Activated CD8-positive, alpha-beta memory T cell treated with anti-CD3 and anti-CD28 coated beads, Interleukin-2, amount 50 U/mL, for 24 hours (primary cell): ENCODE data around the gene ITPR1.
"Not testable (repeated sequence)": the region's sequence is repeated elsewhere in the genome, so short reads cannot be mapped to it uniquely, and the experiment has no call there.

Experiments
- DNase-seq: peaks from one replicate; pipeline ENCODE4 v3.0.0-alpha.2; 2020; ENCODE audit errors: extremely low read depth

ITPR1 gene

DNA sequence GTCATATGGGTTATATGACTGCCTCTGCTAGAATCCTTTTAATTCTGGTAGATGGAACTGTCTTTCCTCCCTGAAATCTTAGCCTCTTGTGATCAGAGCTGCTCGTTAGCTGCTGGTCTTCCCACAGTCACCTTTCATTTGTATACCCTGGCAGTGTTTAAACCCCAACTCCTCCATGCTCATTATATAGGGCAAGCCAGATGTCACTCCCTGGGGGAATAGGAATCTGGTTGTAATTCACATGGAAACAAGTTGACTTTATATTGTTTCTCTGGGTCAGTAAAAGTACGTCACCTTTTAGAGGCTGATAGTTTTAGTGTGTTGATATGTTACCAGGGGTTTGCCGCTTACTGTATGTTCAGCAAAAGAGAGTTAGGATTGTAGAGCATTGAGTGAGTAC is 103.5 kb downstream of the ITPR1 start:
- DNase-seq: no peak

DNA sequence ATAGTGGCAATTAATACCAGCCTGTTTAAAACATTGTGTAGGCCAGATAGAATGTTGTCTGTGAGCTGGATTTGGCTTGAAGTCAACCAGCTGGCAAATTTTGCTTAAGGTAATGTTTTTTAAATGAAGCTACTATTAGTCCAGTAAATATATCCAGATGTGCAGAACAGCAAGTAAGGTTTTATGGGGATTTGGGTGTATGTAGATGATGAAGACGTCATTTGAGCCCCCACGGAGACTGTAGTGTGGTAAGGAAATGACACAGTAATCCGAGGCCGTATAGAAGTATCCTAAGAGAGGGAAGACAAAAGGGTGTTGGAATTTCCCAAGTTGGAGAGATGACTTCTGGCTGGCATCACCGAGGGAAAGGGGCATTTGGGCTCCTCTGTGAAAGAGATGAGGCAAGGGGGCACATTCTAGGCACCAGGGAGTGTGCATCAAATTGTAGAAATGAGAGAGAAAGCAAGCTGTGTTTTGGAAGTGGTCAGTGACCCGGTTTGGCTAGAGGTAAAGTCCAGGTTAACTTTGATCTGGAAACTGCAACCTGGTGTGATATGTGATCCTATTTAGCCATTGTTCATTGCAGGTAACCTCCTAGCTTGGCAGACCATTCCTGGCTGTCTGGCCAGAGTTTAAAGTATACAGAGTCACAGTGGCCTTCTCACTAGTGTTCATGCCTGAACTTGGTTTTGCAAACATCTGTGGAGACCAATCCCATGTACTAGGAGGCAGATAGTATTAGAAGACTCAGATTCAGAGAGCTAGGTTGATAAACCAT is 104.2 kb downstream of the ITPR1 start:
- no peak for DNase-seq

DNA sequence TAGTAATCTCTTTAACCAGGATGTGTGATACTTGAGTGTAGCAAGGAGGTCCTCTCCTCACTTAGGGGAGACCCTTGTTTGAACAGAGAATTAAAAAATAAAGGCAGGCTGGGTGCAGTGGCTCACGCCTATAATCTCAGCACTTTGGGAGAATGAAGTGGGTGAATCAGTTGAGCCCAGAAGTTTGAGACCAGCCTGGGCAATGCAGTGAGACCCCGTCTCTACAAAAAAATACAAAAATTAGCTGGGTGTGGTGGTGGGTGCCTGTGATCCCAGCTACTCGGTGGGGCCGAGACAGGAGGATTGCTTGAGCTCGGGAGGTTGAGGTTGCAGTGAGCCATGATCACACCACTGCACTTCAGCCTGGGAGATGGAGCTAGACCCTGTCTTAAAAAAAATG is 105.1 kb downstream of the ITPR1 start:
- not testable (repeated sequence) for DNase-seq

DNA sequence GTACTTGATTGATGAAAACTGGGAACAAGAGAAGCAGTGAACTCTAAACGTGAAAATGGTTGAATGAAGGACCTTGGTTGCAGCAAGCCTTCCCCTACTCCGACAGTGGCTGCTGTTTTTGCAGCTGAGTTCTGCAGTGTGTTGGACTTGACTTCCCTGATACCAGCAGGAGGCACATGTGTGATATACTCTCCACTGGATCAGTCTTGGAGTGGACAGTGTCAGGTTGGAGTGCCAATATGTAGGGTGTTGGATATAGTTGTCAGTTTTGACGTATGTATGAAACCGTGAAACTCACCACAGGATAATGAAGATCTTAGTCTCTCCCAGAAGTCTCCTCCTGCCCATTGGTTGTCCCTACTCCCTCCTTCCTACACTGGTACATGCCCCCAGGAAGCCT is 106.5 kb downstream of the ITPR1 start:
- DNase-seq: no peak

DNA sequence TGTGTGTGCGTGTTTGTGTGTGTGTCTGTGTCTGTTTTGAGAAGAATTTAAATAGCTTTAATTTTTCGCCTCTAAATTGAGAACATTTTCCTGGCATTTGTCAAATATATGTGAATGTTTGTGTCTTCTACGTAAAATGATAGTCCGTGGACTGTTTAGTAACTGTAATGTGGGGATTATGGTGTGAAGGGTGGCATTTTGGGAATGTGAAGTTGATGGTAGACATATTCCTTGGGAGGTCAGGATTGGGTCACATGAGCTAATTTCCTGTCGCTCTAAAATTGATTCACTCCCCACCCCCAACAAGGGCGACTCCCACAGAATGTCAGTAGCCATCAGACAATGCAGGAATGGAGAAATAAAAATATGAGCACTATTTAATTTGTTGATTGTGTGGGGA is 107.3 kb downstream of the ITPR1 start:
- no peak for DNase-seq

DNA sequence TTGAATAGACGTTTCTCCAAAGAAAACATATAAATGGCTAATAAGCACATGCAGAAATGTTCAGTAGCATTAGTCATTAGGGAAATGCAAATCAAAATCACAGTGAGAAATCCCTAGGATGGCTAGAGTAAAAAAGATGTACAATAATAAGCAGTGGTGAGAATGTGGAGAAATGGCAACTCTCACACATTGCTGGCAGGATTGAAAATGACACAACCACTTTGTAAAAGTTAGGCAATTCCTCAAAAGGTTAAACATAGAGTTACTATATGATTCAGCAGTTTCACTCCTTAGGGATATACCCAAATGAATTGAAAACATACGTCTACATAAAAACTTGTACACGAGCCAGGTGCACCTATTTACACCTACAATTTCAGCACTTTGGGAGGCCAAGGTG is 108.7 kb downstream of the ITPR1 start:
- no peak for DNase-seq

DNA sequence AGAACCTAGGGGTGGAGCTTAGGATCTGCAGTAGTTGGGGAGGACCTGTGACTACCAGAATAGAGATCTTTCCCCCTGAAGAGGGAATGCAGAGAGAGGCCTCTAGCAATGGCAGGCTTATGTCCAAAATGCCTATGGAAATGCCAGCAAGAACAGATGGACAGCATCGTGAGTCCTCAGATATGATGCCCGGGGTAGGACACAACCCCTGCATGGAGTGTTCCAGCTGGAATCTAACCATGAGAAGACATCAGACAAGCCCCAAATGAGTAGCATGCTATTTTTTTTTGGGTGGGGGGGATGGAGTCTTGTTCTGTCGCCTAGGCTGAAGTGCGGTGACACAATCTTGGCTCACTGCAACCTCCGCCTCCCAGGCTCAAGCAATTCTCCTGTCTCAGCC is 111.5 kb downstream of the ITPR1 start:
- no peak for DNase-seq

DNA sequence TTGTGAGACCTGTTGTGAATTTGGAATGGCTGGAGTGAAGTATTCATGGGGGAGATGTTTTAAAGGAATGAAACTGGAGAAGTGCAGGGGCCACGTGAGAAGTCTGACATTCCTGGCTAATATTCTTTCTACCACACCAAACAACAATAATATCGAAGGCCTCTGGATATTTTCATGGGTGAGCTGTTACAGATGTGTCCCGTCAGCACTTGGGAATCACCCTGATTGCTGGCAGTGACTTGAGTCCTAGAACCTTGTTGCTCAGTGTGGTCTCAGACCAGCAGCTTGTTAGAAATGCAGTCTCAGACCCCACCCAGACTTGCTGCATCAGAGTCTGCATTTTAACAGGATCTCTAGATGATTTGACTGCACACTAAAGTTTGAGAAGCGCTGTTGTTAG is 113.8 kb downstream of the ITPR1 start:
- no peak for DNase-seq

DNA sequence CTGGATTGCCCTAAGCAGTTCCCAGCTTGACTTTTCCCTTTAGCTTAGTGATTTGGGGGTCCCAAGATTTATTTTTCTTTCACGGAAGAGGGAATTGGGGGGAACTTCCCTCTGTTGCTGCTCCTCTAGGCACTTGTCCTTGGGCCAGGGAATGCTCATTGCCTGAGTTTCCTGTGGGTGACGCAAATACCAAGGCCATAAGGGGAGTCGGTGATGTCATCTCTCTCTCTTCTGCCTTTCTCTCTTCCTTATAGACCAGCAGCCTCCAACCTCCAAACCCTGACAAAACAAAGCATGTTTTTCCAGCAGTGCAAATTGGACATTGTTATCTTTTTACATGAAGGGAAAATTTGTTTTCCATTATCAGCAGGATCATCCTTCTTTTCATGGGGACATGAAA is 120.2 kb downstream of the ITPR1 start:
- DNase-seq: no peak

DNA sequence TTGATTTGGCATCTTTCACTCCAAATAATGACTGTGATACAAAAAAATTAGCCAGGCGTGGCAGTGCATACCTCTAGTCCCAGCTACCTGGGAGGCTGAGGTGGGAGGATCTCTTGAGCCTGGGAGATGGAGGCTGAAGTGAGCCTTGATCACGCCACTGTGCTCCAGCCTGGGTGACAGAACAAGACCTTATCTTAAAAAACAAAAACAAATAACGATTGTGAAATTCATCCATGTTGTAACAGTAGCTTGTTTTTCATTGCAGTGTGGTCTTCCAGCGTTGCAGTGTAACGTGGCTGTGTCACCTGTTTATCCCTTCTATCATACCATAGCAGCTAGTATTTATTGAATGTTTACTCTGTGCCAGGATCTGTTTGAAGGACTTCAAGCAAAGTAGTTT is 120.9 kb downstream of the ITPR1 start:
- no peak for DNase-seq

DNA sequence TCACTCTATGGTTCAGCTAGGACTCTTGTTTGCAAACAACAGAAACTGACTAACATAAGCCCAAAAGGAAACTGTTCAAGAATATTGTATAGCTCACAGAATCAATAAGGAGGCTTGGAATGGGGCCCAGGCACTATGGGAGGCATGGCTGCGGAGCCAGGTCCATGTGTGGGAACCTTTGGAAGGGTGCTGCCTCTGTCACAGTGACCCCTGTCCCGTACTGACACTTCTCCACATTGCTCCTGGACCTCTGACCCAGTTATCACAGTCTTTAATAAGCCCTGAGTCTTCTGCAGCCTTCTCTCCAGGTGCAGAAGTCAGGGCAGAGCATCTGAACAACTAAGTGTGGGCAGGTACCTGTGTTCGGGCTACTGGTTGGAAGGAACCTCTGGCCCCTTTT is 121.8 kb downstream of the ITPR1 start:
- DNase-seq: no peak

DNA sequence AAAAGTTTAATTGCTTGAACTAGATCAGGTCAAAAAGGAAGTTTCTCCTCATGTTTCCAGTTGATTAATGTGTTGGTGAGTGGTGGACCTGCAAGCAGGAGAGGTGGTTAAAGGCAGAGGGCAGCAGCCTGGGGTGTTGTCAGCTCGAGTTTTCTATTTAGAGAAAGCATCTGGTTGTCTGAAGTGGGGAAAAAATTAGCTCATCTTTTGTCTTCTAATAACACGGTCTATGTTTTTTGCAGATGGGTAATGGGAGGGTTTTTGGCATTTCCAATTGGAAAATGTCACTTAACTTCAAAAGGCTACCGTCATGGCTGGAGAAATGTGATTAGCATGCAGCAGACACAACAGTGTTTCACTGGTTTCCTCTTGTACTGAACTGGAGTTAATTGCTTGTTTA is 122.6 kb downstream of the ITPR1 start:
- DNase-seq: no peak

DNA sequence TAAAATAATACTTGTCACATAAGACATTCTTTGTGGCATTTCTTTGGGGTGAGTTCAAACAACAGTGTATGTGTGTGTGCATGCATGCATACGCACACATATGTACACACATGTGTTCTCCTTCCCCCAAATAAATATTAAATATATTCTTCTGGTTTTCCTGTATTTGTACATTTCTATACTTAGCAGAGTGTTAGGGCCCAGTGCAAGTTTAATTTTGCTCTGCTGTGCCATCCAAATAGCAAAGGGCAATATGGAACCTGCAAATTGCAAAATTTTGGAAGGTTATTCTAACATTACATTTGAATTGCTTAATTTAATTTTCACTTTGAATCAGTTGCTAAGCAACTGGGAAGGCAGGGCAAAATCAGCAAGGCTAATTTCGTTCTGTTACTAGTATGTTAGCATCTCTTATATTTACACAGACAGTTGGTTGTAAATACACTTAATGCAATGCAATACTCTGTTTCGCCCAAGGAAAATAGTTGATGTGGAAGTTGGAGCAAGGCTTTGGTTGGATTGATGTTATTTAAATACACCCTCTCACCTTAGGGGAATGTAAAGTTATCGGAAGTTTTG is 130.4 kb downstream of the ITPR1 start:
- no peak for DNase-seq

DNA sequence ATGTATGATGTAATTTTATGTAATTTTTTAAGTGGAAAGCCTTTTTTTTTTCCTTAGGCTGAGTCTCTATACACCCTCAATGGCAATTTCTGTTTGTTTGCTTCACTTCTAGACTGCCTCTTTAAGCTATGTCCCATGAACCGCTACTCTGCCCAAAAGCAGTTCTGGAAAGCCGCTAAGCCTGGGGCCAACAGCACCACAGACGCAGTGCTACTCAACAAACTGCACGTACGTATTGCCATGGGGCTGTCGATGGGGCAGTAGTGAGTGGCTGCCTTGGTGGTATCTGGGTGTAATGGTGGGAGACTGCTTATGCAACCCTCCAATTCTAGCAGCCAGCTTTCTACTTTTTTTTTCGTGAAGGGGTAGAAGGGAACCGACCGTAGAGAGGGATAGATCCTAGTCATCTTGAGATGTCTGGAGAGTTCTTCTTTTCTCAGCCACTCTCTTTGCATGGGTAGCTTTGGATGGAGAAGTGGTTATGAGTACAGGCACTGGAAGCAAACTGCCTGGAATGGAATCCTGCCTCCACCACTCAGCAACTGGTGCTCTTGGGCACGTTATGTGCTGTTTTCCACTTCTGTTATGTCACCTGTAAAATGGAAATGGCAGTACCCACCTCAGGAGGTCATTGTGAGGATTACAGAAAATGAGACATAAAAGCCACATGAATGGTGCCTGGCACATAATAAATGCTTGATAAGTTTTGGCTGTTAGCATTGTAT is 134.7 kb downstream of the ITPR1 start:
- DNase-seq: no peak

DNA sequence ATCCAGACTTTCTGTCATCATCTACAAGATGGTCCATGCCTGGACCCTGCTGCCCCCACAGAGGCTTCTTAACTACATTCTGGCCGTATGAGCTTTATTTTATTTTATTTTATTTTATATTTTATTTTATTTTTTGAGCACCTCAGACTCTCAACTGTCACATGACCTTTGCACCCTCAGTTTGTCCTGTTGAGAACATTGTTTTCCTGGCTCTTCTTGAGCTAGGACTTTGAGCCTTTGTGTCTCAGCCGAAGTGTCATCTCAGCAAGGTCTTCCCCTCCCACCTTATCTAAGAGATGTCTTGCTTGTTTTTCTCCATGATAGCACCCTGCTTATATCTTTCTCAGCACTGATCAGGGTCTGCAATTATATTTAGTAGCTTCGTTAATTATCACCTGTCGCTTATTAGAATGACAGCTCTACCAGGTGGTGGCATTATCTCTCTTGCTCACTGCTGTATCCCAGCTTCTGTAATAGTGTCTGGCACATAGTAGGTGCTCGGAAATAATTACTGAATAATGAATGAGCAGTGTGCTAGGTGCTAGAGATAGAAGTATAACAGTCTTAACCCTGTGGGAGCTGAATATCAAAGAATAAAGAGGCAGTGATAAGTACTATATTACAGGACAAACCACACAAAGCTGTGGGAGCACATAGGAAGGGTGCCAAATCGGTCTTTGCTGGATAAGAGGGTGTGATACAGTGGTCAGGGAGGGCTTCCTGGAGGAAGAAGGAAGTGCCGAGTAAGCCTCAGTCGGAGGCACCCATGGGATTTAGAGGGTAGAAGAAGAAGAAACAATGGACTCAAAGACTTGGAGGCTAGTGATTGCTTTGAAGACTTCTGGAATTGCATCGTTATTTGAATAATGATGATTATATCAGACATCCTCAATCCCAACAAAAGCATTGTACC is 136.2 kb downstream of the ITPR1 start:
- no peak for DNase-seq

DNA sequence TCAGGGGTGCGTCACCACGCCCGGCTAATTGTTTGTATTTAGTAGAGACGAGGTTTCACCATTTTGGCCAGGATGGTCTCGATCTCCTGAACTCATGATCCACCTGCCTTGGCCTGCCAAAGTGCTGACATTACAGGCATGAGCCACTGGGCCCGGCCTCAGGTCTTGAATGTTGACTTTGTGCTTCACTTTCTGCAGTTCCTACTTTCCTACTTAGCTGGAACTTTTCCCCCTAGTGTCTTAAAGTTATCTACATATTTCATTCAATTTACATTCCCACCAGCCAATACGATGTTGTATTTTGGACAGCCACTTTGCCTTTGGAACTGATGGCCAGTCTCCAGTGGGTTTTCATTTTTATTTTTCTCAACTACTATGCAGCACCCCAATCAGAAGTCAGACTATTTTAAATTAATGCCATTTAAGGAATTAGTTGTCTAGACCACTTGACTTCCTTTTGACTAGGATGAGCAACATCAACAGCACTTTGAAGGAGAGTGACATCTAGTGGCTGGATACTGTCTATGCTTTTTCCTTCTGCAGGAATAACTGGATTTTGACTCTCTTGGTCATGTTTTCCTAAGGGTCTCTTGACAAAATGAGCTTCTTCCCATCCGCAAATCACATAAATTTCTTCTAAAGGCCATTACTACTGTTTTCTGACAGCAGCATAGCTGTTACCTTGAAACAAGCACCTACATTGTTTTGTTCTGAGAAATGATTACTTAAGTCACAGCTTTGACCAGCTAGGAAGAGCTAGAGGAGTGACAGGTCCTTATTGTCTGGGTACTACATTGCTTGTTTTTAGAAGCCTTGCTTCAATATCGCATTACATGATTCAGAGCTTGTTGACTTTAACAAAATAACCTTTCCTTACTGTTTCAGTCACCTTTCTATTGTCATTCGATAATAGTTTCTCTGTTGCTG is 140.2 kb downstream of the ITPR1 start:
- no peak for DNase-seq

DNA sequence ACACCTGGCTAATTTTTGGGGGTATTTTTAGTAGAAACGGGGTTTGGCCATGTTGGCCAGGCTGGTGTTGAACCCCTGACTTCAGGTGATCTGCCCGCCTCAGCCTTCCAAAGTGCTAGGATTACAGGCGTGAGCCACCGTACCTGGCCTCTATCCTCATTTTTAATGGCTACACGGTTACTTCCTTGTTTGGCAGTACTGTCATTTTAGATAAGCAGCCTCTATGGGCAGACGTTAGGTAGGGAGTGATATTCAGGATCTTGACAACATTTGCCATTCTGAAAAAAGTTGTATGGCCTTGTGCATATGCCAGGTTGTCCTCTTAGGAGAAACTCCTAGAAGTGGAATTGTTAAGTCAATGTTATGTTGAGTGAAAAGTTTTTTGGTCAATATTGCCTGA is 141.7 kb downstream of the ITPR1 start:
- no peak for DNase-seq

DNA sequence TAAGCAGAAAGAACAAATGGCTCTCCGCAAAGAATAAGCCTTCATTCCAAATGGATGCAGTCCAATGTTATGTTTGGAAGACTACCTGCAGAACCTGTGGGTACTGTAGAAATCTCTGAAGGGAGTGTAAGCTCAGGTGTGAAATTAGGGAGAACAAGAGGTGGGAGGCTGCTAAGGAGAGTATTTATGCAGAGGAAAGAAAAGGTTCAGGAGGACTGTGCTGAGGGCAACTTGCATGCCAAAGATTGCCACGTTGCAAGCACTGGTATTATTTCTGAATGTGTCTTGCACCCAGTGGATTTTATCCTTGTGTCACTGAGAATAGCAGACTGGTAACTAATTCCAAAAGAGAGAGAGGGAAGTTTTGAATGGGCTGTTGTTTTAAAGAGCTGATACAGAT is 144.1 kb downstream of the ITPR1 start:
- no peak for DNase-seq

DNA sequence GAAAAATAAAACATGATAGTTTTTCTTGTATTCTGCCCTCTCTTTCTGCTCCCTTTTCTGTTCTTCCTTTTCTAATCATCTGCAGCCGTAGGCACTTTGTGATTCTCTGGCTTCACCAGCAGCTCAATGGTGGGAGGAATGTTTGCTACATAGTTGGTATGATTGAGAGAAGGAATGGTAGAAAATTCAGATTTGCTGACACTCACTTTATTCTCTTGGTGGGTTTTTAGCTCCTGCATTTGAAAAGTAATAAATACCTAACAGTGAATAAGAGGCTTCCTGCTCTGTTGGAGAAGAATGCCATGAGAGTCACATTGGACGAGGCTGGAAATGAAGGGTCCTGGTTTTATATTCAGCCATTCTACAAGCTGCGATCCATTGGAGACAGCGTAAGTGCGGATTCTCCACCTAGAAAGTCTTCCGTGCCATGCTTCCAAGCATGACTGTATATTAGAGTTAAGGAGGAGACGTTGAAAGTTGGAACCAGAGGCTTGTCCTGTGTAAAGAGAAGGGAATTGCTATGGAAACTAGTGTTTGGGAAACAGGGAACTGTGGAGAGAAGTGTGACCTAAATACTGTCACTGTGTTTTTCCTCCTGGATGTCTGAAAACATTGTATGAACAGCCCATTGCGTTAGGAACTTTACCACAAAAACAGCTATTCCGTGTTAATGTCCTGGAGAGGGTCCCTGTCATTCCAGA is 148.9 kb downstream of the ITPR1 start:
- DNase-seq: no peak

DNA sequence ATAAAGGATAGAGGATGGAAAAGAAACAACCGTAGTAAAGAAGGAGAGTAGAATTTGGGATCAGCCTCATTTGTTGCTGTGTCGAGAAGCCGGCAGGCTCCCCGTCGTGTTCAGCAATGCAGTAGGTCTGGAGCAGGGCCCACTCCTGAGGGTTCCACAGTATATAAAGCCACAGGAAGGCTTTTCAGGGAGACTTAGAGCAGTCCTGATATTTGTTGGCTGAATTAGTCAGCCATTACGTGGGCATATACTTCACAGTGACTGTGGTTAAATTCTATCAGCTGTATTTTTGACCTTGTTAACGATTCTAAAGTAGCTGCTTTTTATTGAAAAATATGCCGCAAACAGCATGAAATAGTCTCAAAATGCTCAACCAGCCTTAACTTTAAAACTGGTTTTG is 149.5 kb downstream of the ITPR1 start:
- no peak for DNase-seq
